ENCODE results near the gene NUP58.

Gene NUP58

DNA sequence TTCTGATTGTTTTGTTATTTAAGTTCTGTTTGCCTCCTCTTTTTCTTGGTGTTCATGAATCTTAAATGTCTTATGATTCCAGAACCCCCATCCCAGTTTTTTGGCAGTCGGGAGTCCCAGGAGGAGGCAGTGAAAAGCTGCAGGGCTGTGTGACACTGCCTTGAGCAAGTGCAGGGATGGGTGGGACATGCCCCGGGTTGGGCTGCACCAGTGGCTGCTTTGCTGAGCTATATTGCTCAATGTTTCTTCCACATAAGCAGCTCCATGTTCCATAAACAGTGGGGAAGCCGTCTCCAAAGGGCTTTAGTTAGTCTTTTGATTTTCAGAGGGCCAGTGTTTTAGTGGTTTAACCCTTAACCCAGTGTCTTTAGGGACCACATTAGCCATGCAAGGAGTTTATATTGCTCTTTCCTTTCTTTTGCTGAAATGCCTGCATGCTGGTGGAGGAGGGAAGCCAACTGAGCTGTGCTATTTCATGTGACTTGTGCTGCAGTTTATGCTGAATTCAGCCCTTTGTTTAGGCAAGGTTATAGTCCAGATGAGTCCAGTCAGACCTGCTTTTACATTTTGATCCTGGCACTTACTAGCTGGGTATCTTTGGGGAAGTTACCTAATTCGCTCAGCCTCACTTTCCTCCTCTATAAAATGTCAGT is 83.5 kb downstream of the NUP58 start:
- Histone ChIP-seq H2AFZ (ENCODE audit: low read length) (no peak overlapping the region), H3K79me2 (ENCODE audit: insufficient read depth, low read length) (no peaks in the 10 kb centered on the region), H3K27ac (ENCODE audit: low read depth, low read length, poor library complexity, severe bottlenecking) (no peak overlapping the region), H3K4me3 (ENCODE audit: low read depth, low read length, poor library complexity, severe bottlenecking) (no peak overlapping the region), H3K4me1 (ENCODE audit: insufficient read depth, low read length, severe bottlenecking) (no peaks in the 10 kb centered on the region), H3F3A (ENCODE audit: insufficient read depth, low read length) (no peaks in the 10 kb centered on the region), H3K36me3 (ENCODE audit: insufficient read depth, low read length) (no peaks in the 10 kb centered on the region), H3K4me2 (ENCODE audit: low read length) (no peak overlapping the region), H3K9me3 (ENCODE audit: low read length) (no peaks in the 10 kb centered on the region), H4K20me1 (ENCODE audit: insufficient read depth, low read length) (no peaks in the 10 kb centered on the region), H3K27me3 (ENCODE audit: insufficient read depth, low read length) (no peaks in the 10 kb centered on the region), H3K9me2 (ENCODE audit: low read depth, low read length) (no peaks in the 10 kb centered on the region), H3K9ac (ENCODE audit: low read length) (no peak overlapping the region)
- no peak for TF ChIP-seq EZH2 (IDR thresholded peaks at IDR 0.05; ENCODE audit: borderline replicate concordance, low read length)
- TF ChIP-seq, protein P1, sequence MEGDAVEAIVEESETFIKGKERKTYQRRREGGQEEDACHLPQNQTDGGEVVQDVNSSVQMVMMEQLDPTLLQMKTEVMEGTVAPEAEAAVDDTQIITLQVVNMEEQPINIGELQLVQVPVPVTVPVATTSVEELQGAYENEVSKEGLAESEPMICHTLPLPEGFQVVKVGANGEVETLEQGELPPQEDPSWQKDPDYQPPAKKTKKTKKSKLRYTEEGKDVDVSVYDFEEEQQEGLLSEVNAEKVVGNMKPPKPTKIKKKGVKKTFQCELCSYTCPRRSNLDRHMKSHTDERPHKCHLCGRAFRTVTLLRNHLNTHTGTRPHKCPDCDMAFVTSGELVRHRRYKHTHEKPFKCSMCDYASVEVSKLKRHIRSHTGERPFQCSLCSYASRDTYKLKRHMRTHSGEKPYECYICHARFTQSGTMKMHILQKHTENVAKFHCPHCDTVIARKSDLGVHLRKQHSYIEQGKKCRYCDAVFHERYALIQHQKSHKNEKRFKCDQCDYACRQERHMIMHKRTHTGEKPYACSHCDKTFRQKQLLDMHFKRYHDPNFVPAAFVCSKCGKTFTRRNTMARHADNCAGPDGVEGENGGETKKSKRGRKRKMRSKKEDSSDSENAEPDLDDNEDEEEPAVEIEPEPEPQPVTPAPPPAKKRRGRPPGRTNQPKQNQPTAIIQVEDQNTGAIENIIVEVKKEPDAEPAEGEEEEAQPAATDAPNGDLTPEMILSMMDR (IDR thresholded peaks at IDR 0.05; ENCODE audit: low read length) = no peak

- no peaks in the 10 kb centered on the region for H3F3A ChIP-seq (ENCODE audit: insufficient read depth, low read length)
These were observed 90.5 kb downstream of the NUP58 start for GRCh38 chr13:25391932-25392331.

More at GRCh38 chr13:25391932-25392331, 90.5 kb downstream of the NUP58 start:
- H3K4me3 ChIP-seq (ENCODE audit: low read depth, low read length, poor library complexity, severe bottlenecking) = no peak overlapping the region
- no peak overlapping the region for H2AFZ ChIP-seq (ENCODE audit: low read length)
- no peaks in the 10 kb centered on the region for H3K4me1 ChIP-seq (ENCODE audit: insufficient read depth, low read length, severe bottlenecking)
- no peaks in the 10 kb centered on the region for H3K27me3 ChIP-seq (ENCODE audit: insufficient read depth, low read length)
- H4K20me1 ChIP-seq (ENCODE audit: insufficient read depth, low read length) = no peaks in the 10 kb centered on the region
- H3K36me3 ChIP-seq (ENCODE audit: insufficient read depth, low read length) = no peaks in the 10 kb centered on the region
- H3K9me2 ChIP-seq (ENCODE audit: low read depth, low read length) = no peaks in the 10 kb centered on the region
- H3K79me2 ChIP-seq (ENCODE audit: insufficient read depth, low read length) = no peaks in the 10 kb centered on the region
- H3K9me3 ChIP-seq (ENCODE audit: low read length) = no peaks in the 10 kb centered on the region
- H3K9ac ChIP-seq (ENCODE audit: low read length) = no peak overlapping the region
- no peak overlapping the region for H3K27ac ChIP-seq (ENCODE audit: low read depth, low read length, poor library complexity, severe bottlenecking)
- TF ChIP-seq EZH2 (IDR thresholded peaks at IDR 0.05; ENCODE audit: borderline replicate concordance, low read length) = no peak
- TF ChIP-seq, protein P1 (IDR thresholded peaks at IDR 0.05; ENCODE audit: low read length) = no peak
- no peak overlapping the region for H3K4me2 ChIP-seq (ENCODE audit: low read length)

Data from OCI-LY1 (cell line).